Neural cell (in vitro differentiated cells): ENCODE measurements around the gene EXOC4. TPM values are rescaled to one million over a fixed set of nuclear protein-coding genes. Genes with fewer than 3 reads are reported as not detected.

Experiments used
- H2AFZ ChIP-seq: fragments of 200-600, 300-800 bp; sonication (generic), shearing (Covaris generic); 2 replicates; pipeline ENCODE4 v1.6.0; 2014; ENCODE audit warnings: low read depth, mild to moderate bottlenecking, antibody characterized with exemption, low read length, moderate library complexity
- H3F3A ChIP-seq: fragments of 200-600 bp; shearing (Covaris generic); 2 replicates; pipeline ENCODE4 v1.6.1; 2016; ENCODE audit warnings: mild to moderate bottlenecking, moderate library complexity, mixed read lengths, antibody characterized with exemption, low read length; ENCODE audit not compliant: insufficient read depth, poor library complexity, severe bottlenecking
- H3K27ac ChIP-seq: fragments of 200-600, 300-800 bp; sonication (generic), shearing (Covaris generic); 2 replicates; pipeline ENCODE4 v1.5.1; 2014; ENCODE audit warnings: mild to moderate bottlenecking, low read length, moderate library complexity
- H3K27me3 ChIP-seq: fragments of 300-800, 200-600 bp; sonication (generic), shearing (Covaris generic); 2 replicates; pipeline ENCODE4 v1.6.0; 2014; ENCODE audit warnings: mild to moderate bottlenecking, low read depth, low read length, moderate library complexity; ENCODE audit not compliant: insufficient read depth
- H3K36me3 ChIP-seq: fragments of 300-800, 200-600 bp; sonication (generic), shearing (Covaris generic); 2 replicates; pipeline ENCODE4 v1.5.1; 2014; ENCODE audit warnings: mild to moderate bottlenecking, antibody characterized with exemption, low read length, moderate library complexity; ENCODE audit not compliant: insufficient read depth
- H3K4me2 ChIP-seq: fragments of 300-800, 200-600 bp; sonication (generic), shearing (Covaris generic); 2 replicates; pipeline ENCODE4 v1.6.0; 2014; ENCODE audit warnings: mild to moderate bottlenecking, low read length
- H3K4me3 ChIP-seq: fragments of 300-800, 200-600 bp; sonication (generic), shearing (Covaris generic); 2 replicates; pipeline ENCODE4 v1.5.1; 2014; ENCODE audit warnings: mild to moderate bottlenecking, low read length, moderate library complexity
- H3K79me2 ChIP-seq: fragments of 200-600 bp; shearing (Covaris generic); replicated peaks from 2 replicates; pipeline ENCODE4 v1.6.0; 2014; ENCODE audit warnings: mild to moderate bottlenecking, low read length, moderate library complexity; ENCODE audit not compliant: insufficient read depth
- H3K9ac ChIP-seq: fragments of 300-800, 200-600 bp; sonication (generic), shearing (Covaris generic); 2 replicates; pipeline ENCODE4 v1.6.1; 2016; ENCODE audit warnings: mild to moderate bottlenecking, low read length, mixed read lengths
- H3K9me2 ChIP-seq: fragments of 200-600 bp; shearing (Covaris generic); 2 replicates; pipeline ENCODE4 v1.6.1; 2016; ENCODE audit warnings: mild to moderate bottlenecking, low read length, mixed read lengths; ENCODE audit not compliant: insufficient read depth
- H3K9me3 ChIP-seq: fragments of 200-600, 300-800 bp; sonication (generic), shearing (Covaris generic); 2 replicates; pipeline ENCODE4 v1.6.1; 2016; ENCODE audit warnings: mild to moderate bottlenecking, mixed run types, low read length, moderate library complexity, mixed read lengths
- H4K20me1 ChIP-seq: fragments of 200-600 bp; shearing (Covaris generic); 2 replicates; pipeline ENCODE4 v1.6.1; 2016; ENCODE audit warnings: mild to moderate bottlenecking, mixed run types; ENCODE audit not compliant: insufficient read depth
- CTCF ChIP-seq: fragments of 450-650 bp; IDR thresholded peaks from 2 replicates; pipeline ENCODE4 v1.5.1; 2014; ENCODE audit warnings: antibody characterized with exemption, mild to moderate bottlenecking, moderate library complexity; ENCODE audit not compliant: poor library complexity, severe bottlenecking
- EP300 ChIP-seq: fragments of 450-650 bp; conservative IDR thresholded peaks from 2 replicates; pipeline ENCODE4 v1.6.1; 2014; ENCODE audit warnings: antibody characterized with exemption, mild to moderate bottlenecking, moderate library complexity; ENCODE audit not compliant: poor library complexity, severe bottlenecking
- EZH2 ChIP-seq: fragments of 200-600, 300-800 bp; shearing (Covaris generic), sonication (generic); IDR thresholded peaks from 2 replicates; pipeline ENCODE4 v1.6.1; 2014; ENCODE audit warnings: antibody characterized with exemption, low read length, borderline replicate concordance, mild to moderate bottlenecking; ENCODE audit not compliant: insufficient read depth, poor library complexity, severe bottlenecking
- MXI1 ChIP-seq: fragments of 450-650 bp; conservative IDR thresholded peaks from 2 replicates; pipeline ENCODE4 v1.6.1; 2014; ENCODE audit warnings: antibody characterized with exemption, mild to moderate bottlenecking; ENCODE audit not compliant: poor library complexity, severe bottlenecking
- POLR2AphosphoS5 ChIP-seq: IDR thresholded peaks from 2 replicates; pipeline ENCODE4 v1.6.1; 2012
- RAD21 ChIP-seq: fragments of 450-650 bp; conservative IDR thresholded peaks from 2 replicates; pipeline ENCODE4 v1.6.1; 2014; ENCODE audit warnings: antibody characterized with exemption, mild to moderate bottlenecking, moderate library complexity
- REST ChIP-seq: IDR thresholded peaks from 2 replicates; pipeline ENCODE4 v1.6.1; 2012; ENCODE audit warnings: borderline replicate concordance
- SMC3 ChIP-seq: fragments of 450-650 bp; conservative IDR thresholded peaks from 2 replicates; pipeline ENCODE4 v1.6.1; 2014; ENCODE audit warnings: antibody characterized with exemption, mild to moderate bottlenecking, moderate library complexity; ENCODE audit not compliant: poor library complexity
- TAF1 ChIP-seq: IDR thresholded peaks from 2 replicates; pipeline ENCODE4 v1.6.1; 2012; ENCODE audit warnings: low read depth
- polyA plus RNA-seq: library from polyadenylated mRNA; depleted of rRNA; stranded (reverse); fragments of >200 nt; gene quantifications from 2 replicates; pipeline ENCODE4 v1.2.3, GENCODE V29; 2014

The EXOC4 gene
- polyA plus RNA-seq, 1 donor from 2014 or later: 36.5 TPM

- Histone ChIP-seq H3K36me3 (no peaks in the 10 kb centered on the region), H3K9ac (no peak overlapping the region), H3K4me3 (no peak overlapping the region), H3K27ac (no peak overlapping the region), H3K4me2 (no peak overlapping the region), H4K20me1 (no peaks in the 10 kb centered on the region), H3K27me3 (no peaks in the 10 kb centered on the region), H3K79me2 (no peaks in the 10 kb centered on the region), H2AFZ (no peak overlapping the region), H3F3A (no peaks in the 10 kb centered on the region), H3K9me2 (no peaks in the 10 kb centered on the region), H3K9me3 (no peaks in the 10 kb centered on the region)
- no peak for TF ChIP-seq EZH2
- no peak for TF ChIP-seq MXI1
- no peak for TF ChIP-seq CTCF
- no peak for TF ChIP-seq TAF1
- no peak for TF ChIP-seq REST
- no peak for TF ChIP-seq EP300
- no peak for TF ChIP-seq POLR2AphosphoS5
- no peak for TF ChIP-seq RAD21
- no peak for TF ChIP-seq SMC3
These were observed 632.3 kb downstream of the EXOC4 start for GRCh38 chr7:133885213-133885612.

GRCh38 chr7:133886086-133886485, 633.2 kb downstream of the EXOC4 start:
- Histone ChIP-seq H4K20me1 (no peaks in the 10 kb centered on the region), H3K9ac (no peak overlapping the region), H3K4me2 (no peak overlapping the region), H3K9me2 (no peaks in the 10 kb centered on the region), H3K9me3 (no peaks in the 10 kb centered on the region), H3F3A (no peaks in the 10 kb centered on the region), H3K79me2 (no peaks in the 10 kb centered on the region), H3K36me3 (no peaks in the 10 kb centered on the region), H2AFZ (no peak overlapping the region), H3K27ac (no peak overlapping the region), H3K4me3 (no peak overlapping the region), H3K27me3 (no peaks in the 10 kb centered on the region)
- TF ChIP-seq RAD21 (no peak), CTCF (no peak), MXI1 (no peak), EZH2 (no peak), REST (no peak), TAF1 (no peak)
